Left lung (tissue), 10 donors: ENCODE results near the gene KNL1. TPM values are rescaled to one million over a fixed set of nuclear protein-coding genes. Genes with fewer than 3 reads are reported as not detected.

ENCODE experiments used
- ATAC-seq: fragments of 200-7000 bp; cut with Tn5 transposase; one replicate; pipeline ENCODE4 v1.9.1; 2020; ENCODE audit warnings: moderate library complexity
- DNase-seq, 4 donors: peaks; one replicate each; pipeline ENCODE4 v3.0.0-alpha.2; 2013 to 2020
- H3K27ac ChIP-seq, 2 donors: fragments of 200-600 bp; sonication (generic) in 1 of 2; one replicate each; pipeline versions ENCODE4 v1.5.0 to v1.8.0; 2020 to 2021
- H3K27me3 ChIP-seq, 2 donors: fragments of 200-600 bp; sonication (generic) in 1 of 2; one replicate each; pipeline versions ENCODE4 v1.5.0 to v1.8.0; 2020 to 2021
- H3K36me3 ChIP-seq, 2 donors: fragments of 200-600 bp; sonication (generic) in 1 of 2; one replicate each; pipeline versions ENCODE4 v1.5.0 to v1.8.0; 2020 to 2021
- H3K4me1 ChIP-seq, 2 donors: fragments of 200-600 bp; one replicate each; pipeline ENCODE4 v1.8.0; 2021
- H3K4me3 ChIP-seq, 2 donors: fragments of 200-600 bp; sonication (generic) in 1 of 2; one replicate each; pipeline versions ENCODE4 v1.5.0 to v1.8.0; 2020 to 2021; ENCODE audit warnings: mild to moderate bottlenecking in 1 of 2
- H3K9me3 ChIP-seq, 2 donors: fragments of 200-600 bp; sonication (generic) in 1 of 2; one replicate each; pipeline versions ENCODE4 v1.5.0 to v1.8.0; 2020 to 2021
- intact Hi-C, 2 donors: fragments of 100-400 bp; cut with DNase I; formaldehyde crosslinking; loops; one replicate each; pipeline versions ENCODE4 v1.11.2 to v1.14.2; 2022
- polyA plus RNA-seq, 6 donors: library from polyadenylated mRNA; unstranded; fragments of 120-200 nt; gene quantifications; one replicate each; pipeline ENCODE4 v1.2.1, GENCODE V29; 2013; ENCODE audit not compliant: insufficient read length in 6 of 6
- total RNA-seq, 2 donors: library from RNA; stranded (reverse); fragmentation: NEBNext Ultra II Directional; extraction: Animal tissue kit (Norgen Biotek cat#: 25700); gene quantifications; one replicate each; pipeline ENCODE4 v1.2.1, GENCODE V29; 2021
- TF ChIP-seq, protein P1 (sequence below), 2 donors: fragments of 200-600 bp; sonication (generic) in 1 of 2; IDR thresholded peaks; one replicate each; pipeline versions ENCODE4 v1.5.0 to v1.8.0; 2021; ENCODE audit warnings: antibody characterized with exemption in 2 of 2
- donor health status: DM: no; HTN: yes; CAD: no.
- donor health status: DM: no; HTN: no; CAD: no.

The KNL1 gene
- total and polyA plus RNA-seq, 8 donors = 2.7 to 31.6 (median 16.6) TPM

DNA sequence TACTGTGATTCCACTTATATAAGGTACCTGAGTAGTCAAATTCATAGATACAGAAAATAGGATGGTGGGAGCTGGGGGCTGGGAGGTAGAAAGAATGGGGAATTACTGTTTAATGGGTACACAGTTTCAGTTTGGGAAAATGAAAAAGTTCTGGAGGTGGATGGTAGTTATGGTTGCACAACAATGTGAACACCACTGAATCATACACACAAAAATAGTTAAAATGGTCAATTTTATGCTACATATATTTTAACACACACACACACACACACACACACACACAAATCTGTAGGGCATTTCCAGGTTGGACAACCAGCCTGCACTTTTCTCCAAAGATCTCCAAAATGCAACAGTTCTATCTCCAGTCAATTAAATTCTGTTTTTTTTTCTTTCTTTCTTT, 30.6 kb upstream of the KNL1 start:
- Histone ChIP-seq H3K9me3 (no peaks in the 10 kb centered on the region), H3K4me3 (no peak overlapping the region), H3K27ac (no peak overlapping the region), H3K4me1 (peaks cover 4 to 30% of the 10 kb centered on the region in 2 donors), H3K27me3 (no peaks in the 10 kb centered on the region), H3K36me3 (peaks cover 0 to 35% of the 10 kb centered on the region in 2 donors)
- no peak for DNase-seq
- TF ChIP-seq, protein P1, sequence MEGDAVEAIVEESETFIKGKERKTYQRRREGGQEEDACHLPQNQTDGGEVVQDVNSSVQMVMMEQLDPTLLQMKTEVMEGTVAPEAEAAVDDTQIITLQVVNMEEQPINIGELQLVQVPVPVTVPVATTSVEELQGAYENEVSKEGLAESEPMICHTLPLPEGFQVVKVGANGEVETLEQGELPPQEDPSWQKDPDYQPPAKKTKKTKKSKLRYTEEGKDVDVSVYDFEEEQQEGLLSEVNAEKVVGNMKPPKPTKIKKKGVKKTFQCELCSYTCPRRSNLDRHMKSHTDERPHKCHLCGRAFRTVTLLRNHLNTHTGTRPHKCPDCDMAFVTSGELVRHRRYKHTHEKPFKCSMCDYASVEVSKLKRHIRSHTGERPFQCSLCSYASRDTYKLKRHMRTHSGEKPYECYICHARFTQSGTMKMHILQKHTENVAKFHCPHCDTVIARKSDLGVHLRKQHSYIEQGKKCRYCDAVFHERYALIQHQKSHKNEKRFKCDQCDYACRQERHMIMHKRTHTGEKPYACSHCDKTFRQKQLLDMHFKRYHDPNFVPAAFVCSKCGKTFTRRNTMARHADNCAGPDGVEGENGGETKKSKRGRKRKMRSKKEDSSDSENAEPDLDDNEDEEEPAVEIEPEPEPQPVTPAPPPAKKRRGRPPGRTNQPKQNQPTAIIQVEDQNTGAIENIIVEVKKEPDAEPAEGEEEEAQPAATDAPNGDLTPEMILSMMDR (IDR thresholded peaks at IDR 0.05) = no peak
- ATAC-seq = no peak
- intact Hi-C loops = no loop called here

DNA sequence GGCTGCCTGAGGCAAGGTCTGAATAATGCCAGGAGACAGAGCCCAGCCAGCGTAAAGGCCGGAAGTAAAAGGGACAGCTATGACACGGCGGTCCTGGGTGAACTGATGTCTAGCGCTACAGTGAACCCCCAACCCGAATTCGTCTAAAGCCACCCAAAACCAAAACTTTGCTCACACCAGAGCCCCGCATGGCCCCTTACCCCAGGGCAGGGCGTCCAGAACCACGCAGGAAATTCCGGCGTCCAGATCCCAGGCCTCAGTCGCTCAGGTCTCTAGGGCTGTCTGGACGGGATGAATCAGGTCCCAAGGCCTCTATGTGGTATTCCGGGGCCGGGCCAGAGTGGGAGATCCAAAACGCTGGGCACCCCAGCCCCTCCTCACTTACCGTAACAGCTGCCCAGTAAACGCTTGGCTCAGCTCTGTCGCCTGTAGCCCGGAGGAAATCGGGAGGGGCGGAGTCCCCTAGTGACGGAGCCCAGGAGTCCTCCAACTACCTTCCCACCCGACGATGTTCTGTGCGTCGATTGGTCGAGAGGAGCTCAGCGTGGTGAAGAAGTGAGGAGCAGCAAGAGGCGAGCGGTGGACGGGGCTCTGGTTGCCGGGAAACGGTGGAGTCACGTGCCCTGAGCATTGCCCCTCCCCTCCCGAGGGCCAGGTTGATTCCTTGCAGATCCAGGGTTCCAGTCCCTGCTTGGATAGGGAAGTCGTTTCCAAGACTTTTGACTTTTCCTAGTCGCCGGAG, 29.3 kb upstream of the KNL1 start, which contains the start of gene CCDC32:
CCDC32 (minus strand) TSS at position 452 of the 742 bp plus-strand sequence. CDS start 2,027 bp downstream, outside the sequence.
- TF ChIP-seq, protein P1 (IDR thresholded peaks at IDR 0.05) = no peak
- Histone ChIP-seq H3K4me1 (peaks cover 4 to 33% of the 10 kb centered on the region in 2 donors), H3K27ac (peak within 1 kb of the TSS; percentile 90 to 95), H3K9me3 (no peaks in the 10 kb centered on the region), H3K36me3 (peaks cover 0 to 25% of the 10 kb centered on the region in 2 donors), H3K27me3 (no peaks in the 10 kb centered on the region), H3K4me3 (peak within 1 kb of the TSS; percentile 70 to 82)
- peak; percentile 96 for ATAC-seq
- intact Hi-C loops = no loop called here
- DNase-seq = peak; percentile 96 to 99 (median 99)

DNA sequence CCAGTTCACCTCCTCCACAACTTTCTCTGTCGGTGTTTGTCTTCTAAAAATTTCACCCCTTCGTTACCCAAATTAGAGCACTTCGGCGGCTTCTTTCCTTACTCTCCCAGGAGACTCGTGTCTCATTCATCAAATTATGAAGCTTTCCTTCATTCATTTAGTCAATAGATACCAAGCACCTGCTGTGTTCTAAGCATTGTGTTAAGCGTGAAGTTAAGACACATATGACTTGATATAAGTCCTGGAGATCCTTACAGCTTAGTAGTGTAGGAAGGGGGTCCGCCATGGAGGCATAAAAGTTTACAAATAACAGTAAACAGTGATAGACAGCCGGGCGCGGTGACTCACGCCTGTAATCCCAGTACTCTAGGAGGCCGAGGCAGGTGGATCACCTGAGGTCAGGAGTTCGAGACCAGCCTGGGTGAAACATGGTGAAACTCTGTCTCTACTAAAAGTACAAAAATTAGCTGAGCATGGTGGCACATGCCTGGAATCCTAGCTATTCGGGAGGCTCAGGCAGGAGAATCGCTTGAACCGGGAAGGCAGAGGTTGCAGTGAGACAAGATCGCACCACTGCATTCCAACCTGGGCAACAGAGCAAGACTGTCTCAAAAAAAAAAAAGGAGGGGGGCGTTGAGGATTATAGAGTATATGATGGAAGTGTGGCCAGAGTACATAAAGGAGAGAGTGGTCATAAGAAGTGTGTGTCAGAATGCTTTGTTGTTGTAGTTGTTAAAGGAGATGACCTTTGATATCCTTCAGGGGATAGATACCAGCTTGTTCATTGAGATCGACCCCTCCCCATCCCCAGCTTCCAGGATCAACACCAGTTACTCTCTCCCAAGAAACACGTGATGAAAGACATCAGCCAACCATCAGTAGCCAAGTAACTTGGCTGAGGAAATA, 28.5 kb upstream of the KNL1 start:
- H3K36me3 ChIP-seq = peaks cover 0 to 21% of the 10 kb centered on the region in 2 donors
- ATAC-seq = no peak
- H3K27ac ChIP-seq = peak overlapping the region in 1 of 2 donors; percentile 95
- no peak for DNase-seq
- TF ChIP-seq, protein P1 (IDR thresholded peaks at IDR 0.05) = no peak
- peak overlapping the region; percentile 70 to 82 for H3K4me3 ChIP-seq
- intact Hi-C loops = no loop called here
- H3K4me1 ChIP-seq = peaks cover 9 to 41% of the 10 kb centered on the region in 2 donors
- H3K9me3 ChIP-seq = no peaks in the 10 kb centered on the region
- no peaks in the 10 kb centered on the region for H3K27me3 ChIP-seq

DNA sequence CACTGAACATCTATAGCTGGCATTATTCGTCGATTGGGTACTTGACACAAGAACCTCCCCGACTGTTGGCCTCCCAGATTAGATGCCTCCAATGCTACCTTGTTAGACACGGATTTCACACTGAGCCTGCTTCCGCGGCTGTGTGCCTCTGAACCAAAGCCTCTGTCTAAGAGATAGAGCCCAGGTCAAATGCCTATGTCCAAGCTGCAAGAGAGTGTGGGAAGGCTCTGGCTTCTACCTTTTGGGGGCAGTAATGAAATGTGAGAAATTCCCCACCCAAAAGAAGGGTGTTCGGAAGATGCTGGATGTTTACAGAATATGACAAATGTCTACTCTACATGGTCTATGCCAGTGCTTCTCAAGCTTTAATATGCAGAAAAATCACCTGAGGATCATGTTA, 26.9 kb upstream of the KNL1 start:
- ATAC-seq = no peak

More for the DNA sequence above, 26.9 kb upstream of the KNL1 start:
- DNase-seq = no peak
- peaks cover 9 to 38% of the 10 kb centered on the region in 2 donors for H3K4me1 ChIP-seq
- TF ChIP-seq, protein P1 (IDR thresholded peaks at IDR 0.05) = no peak
- no peaks in the 10 kb centered on the region for H3K9me3 ChIP-seq
- H3K36me3 ChIP-seq = peaks cover 0 to 12% of the 10 kb centered on the region in 2 donors
- H3K27me3 ChIP-seq = no peaks in the 10 kb centered on the region
- no peak overlapping the region for H3K27ac ChIP-seq
- H3K4me3 ChIP-seq = no peak overlapping the region
- intact Hi-C loops = no loop called here
